ENCODE data around the gene DAAM2.

DAAM2 gene

DNA sequence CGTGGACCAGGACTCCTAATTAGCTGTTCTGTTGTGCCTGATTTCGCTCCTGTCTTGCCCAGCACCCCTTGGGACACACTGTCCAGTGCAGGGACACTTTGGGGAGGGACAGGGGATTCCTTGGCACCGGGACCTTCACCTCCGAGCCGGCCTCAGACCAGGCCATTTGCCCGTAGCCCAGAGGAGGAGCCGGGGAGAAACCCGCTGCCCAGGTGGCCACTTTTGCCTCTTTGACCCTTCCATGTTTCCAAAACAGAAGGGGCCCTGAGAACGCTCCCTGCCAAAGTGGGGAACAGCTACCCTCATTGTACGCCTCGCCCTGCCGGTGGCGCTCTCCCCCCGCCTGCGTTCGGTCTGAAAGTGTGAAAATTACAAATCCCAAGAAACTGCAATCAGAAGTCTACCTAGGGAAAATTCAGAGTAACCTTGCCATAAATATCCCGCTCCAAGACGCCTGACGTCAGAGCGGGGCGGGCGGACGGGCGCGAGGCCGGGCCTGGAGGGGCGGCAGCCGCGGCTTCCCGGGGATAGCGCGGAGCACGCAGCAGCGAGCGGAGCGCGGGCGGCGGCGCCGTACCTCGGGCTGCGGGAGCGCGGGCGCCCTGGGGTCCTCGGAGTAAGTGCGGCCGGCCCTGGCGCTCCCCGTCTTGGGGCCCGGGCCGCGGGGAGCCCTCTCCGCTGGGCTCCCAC lies at the start of gene DAAM2:
Gene DAAM2, plus strand, starts transcription at position 527 of the 690 bp plus-strand sequence. CDS start 63,927 bp downstream, outside the sequence.
- DNase-seq, result no peak

- DNase-seq, result no peak
These were observed 45.4 kb upstream of the DAAM2 start for GRCh38 chr6:39746795-39747194.

GRCh38 chr6:39752835-39753724 lies 39.1 kb upstream of the DAAM2 start:
- DNase-seq, result no peak

DNA sequence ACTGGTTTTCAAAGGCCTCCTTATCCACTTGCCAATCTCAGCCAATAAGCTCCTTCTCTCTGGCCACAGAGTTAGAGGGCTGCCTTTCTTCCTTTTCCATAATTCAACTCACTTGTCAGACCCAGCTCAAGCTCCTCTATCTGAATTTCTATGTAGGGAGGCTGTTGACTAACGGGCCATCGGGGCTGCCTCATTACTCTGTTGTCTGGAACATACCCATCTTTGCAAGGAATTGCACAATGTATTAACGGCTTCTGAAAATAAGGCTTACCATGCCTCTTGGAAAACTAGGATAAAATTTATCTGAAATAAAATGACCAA lies 38.5 kb upstream of the DAAM2 start:
- no peak for DNase-seq

- DNase-seq, result no peak
These were observed 37.6 kb upstream of the DAAM2 start for GRCh38 chr6:39754514-39755115.

DNA sequence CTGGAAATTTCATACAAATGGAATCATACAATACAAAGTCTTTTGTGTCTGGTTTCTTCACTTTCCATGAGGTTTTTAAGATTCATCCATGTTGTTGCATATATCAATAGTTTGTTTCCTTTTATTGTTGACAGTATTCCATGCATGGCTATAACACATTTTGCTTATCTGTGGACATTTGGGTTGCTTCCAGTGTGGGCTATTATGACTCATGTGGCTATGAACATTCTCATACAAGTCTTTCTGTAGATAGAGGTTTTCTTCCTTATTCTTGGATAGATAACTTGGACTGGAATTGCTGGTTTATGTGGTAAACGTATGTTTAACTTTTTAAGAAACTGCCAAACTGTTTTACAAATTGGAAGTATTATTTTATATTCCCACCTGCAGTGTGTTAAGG lies 36.9 kb upstream of the DAAM2 start:
- no peak for DNase-seq

DNA sequence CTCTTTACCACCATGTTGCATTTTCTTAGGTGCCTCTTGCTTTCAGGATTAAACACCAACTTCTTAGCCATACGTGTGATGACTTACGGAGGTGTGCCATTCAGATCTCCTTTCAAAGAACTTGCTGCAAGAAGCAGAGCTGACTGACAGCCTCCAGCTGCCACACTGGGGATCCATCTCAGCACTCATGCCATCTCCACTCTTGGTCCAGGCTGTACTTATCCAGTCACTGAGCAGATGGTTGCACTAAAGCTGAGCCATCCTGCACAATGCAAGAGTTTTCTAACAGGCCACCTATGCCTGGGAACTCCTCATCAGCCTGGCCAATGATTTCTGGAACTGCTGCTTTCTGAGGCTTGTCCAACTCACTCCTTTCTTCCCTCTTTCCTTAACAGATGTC lies 35.6 kb upstream of the DAAM2 start:
- no peak for DNase-seq

DNA sequence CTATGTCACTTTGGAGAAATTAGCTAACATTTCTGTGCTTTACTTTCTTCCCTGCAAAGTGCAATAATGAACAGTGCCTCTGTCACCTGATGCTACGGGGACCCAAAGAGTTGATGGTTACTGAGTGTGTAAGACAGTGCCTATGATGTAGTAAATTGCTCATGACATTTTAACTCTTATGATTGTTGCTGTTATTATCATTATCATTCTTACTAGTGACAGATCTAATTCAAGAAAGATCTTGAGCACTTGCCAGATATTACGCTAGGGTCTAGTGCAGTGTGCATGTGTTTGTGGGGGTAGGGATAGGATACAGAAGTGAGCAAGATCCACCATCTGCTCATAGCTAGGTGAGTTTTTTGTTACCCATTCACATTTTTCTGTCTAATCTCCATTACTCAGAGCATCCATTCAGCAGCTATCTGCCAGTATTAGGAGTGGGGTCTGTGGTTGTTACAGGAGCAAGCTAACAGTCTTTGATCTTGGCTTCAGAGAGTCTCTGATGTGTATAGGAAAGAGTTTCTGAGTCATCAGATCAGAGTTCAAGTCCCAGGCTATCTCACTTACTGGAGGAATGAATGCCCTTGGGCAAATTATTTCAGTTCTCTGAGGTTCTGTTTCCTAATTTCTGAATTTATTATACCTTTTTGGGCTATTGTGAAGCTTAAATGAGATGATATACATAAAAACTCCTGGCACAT lies 33.1 kb upstream of the DAAM2 start:
- DNase-seq, result no peak

GRCh38 chr6:39760226-39760952 lies 31.8 kb upstream of the DAAM2 start:
- no peak for DNase-seq

DNA sequence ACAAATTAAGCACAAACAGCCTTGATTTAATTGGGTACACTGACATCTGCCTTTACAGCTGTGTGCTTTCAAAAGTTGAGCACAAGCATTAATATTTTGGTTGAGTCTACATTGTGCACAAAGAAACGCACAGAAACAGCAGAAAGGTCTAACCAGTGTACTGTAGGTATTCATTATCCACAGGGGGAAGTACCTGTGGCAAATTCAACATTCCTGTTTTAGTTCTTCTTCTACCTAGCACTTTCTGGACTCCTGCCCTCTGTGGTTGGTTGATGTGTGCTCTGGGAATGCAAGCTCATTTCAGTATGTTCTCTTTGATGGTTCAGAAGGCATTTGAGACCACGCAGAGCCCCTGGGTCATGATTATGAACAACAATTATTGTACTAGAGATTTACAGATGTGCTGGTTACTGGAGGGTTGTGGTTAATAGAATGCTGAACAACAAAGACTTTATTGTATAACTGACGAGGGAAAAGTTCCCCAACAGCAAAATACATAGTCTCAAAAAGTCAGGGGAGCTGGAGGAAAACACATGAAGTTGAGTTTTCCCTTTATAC lies 26.6 kb upstream of the DAAM2 start:
- DNase-seq, result no peak

DNA sequence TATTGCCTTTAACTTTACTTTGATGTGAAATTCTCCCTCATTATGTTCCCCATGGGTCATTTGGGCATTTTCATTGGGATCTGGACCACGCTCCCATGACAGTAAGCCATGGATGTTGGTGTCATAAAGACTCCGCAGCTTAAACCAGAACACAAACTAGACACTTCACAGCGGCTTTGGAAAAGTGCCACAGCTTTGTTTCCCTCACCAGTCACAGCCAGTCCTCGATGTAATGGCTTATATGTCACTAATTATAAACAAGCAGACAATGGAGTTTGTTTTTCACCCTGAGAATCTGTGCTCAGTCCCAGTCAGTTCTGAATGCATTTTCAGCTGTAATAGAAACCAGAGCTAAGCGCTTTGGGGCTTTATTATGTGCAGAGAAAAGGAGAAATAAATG lies 23.2 kb upstream of the DAAM2 start:
- DNase-seq, result no peak

DNA sequence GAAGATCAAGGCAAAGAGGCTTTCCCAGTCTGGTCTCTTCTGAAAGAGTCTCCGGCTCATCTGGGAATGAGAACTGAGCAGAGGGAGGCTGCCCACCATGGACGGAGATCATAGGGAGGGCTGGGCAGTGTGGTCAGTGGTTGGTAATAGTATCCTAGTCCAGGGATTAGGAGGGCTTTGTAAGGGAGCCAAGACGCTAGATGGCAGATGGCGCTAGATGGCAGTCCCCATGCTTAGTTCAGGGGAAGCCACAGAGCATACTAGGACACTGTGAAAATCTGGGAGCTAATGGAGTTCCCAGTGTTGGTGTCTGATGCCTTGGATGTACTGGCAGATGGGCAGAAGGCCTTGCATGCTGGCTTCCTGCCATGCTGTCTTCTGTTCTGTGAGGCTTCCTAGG lies 21.7 kb upstream of the DAAM2 start:
- peak; percentile 50 to 86 for DNase-seq

- DNase-seq, result no peak
These were observed 19.5 kb upstream of the DAAM2 start for GRCh38 chr6:39772559-39773273.

GRCh38 chr6:39773782-39774181 lies 18.4 kb upstream of the DAAM2 start:
- DNase-seq, result no peak

- DNase-seq, result no peak
These were observed 15.6 kb upstream of the DAAM2 start for GRCh38 chr6:39776581-39776980.

- DNase-seq, result no peak
These were observed 15.0 kb upstream of the DAAM2 start for GRCh38 chr6:39777218-39777617.

DNA sequence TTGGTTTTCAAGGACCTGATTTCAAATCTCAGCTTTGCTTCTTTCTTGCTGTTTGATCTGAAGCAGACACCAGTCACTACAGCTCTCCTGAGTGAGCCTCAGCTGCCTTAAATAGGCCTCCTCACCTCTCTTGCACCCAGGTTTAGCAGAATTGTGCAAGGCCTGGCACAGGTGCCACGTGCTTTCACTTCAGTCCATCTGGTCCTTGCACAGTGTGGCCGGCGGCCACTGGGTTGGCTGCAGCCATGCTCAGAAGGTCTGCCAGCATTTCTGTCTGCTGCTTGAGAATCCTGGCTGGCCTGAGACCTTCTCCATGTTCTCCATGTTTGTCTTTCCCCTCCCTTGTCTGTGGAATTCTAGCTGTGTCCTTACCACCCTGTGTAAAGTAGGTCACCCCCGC lies 14.5 kb upstream of the DAAM2 start:
- peak in 1 of 2 experiments; percentile 65 for DNase-seq

DNA sequence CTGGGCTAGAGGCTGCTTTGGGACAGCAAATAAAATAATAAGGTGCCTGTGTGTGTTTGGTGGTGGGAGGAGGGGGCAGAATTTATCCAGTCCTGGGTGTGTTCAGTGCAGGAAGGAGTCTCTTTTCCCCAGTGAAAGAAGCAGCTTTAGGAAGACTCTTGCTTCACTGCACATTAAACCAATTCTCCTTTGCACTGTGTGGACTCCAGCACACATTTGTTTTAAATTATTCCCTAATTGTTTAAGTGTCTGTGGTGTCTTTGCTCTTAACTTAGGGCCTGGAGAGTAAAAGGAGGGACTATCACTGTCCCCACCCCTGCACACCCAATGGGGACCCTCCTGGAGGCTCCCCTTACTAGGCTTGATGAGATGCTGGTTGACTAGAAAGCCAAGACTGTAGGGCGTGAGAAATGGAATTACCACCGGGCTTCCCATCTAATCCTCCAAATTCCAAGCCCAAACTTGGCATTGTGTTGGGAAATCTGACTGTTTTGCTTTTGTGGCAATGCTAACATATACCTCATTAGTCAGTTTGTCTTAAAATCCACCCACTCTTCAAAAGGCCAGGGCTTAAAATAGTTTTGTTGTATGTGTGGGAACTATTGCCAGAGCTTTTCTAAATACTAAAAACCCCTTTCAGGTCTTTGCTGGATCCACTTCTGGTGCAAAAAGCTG lies 13.5 kb upstream of the DAAM2 start:
- no peak for DNase-seq

- DNase-seq, result no peak
These were observed 6.9 kb upstream of the DAAM2 start for GRCh38 chr6:39785281-39785680.

DNA sequence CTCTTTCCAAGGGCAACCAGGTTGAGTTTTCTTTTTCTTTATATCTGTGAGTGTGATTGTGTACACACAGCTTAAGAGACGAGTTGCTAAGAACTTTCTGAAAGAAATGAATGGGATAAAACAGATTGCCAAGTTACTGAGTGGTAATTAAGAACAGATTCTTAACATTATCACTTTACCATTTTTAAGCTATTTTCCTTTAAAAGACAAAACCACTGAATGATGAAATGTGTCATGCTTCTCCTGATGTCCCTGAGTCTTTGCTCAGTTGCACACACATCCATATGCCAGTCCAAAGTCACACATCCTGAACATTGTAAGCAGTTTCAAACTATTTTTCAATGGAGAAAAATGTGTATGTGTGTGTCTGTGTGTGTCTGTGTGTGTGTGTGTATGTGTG lies 5.5 kb upstream of the DAAM2 start:
- no peak for DNase-seq

- DNase-seq, result no peak
These were observed 4.9 kb upstream of the DAAM2 start for GRCh38 chr6:39787322-39787721.
